ENCODE data around the gene LENEP.

Gene LENEP

GRCh38 chr1:155000411-155000725 lies 7.0 kb downstream of the LENEP start:
- Histone ChIP-seq H3K27ac (peak overlapping the region; percentile 99), H3K9me3 (ENCODE audit: severe bottlenecking) (no peaks in the 10 kb centered on the region), H3K4me3 (ENCODE audit: low read depth, low read length) (peak overlapping the region; percentile 64), H3K27me3 (ENCODE audit: insufficient read depth, low read depth, severe bottlenecking) (no peaks in the 10 kb centered on the region), H3K36me3 (peaks cover 4% of the 10 kb centered on the region; the same call in 1 of the 2 replicates)
- TF ChIP-seq CTCF (IDR thresholded peaks at IDR 0.05; ENCODE audit: low read depth, low read length): no peak
- no peak for DNase-seq

GRCh38 chr1:155000726-155001424 lies 7.5 kb downstream of the LENEP start:
- Histone ChIP-seq H3K4me3 (ENCODE audit: low read depth, low read length) (peak overlapping the region; percentile 64), H3K27me3 (ENCODE audit: insufficient read depth, low read depth, severe bottlenecking) (no peaks in the 10 kb centered on the region), H3K36me3 (peaks cover 4% of the 10 kb centered on the region), H3K9me3 (ENCODE audit: severe bottlenecking) (no peaks in the 10 kb centered on the region), H3K27ac (peak overlapping the region; percentile 99)
- DNase-seq: peak; percentile 100
- TF ChIP-seq CTCF (IDR thresholded peaks at IDR 0.05; ENCODE audit: low read depth, low read length): peak; percentile 41; the same call in 1 of the 2 replicates

GRCh38 chr1:155001425-155001674 lies 8.0 kb downstream of the LENEP start:
- Histone ChIP-seq H3K27ac (peak overlapping the region; percentile 99), H3K9me3 (ENCODE audit: severe bottlenecking) (no peaks in the 10 kb centered on the region), H3K4me3 (ENCODE audit: low read depth, low read length) (peak overlapping the region; percentile 64), H3K36me3 (peaks cover 8% of the 10 kb centered on the region), H3K27me3 (ENCODE audit: insufficient read depth, low read depth, severe bottlenecking) (no peaks in the 10 kb centered on the region)
- DNase-seq: no peak
- TF ChIP-seq CTCF (IDR thresholded peaks at IDR 0.05; ENCODE audit: low read depth, low read length): no peak

GRCh38 chr1:155001675-155002463 lies 8.5 kb downstream of the LENEP start:
- peak; percentile 100 for DNase-seq
- Histone ChIP-seq H3K27ac (peak overlapping the region; percentile 99), H3K27me3 (ENCODE audit: insufficient read depth, low read depth, severe bottlenecking) (no peaks in the 10 kb centered on the region), H3K4me3 (ENCODE audit: low read depth, low read length) (peak overlapping the region; percentile 64), H3K9me3 (ENCODE audit: severe bottlenecking) (no peaks in the 10 kb centered on the region), H3K36me3 (peaks cover 11% of the 10 kb centered on the region)
- peak; percentile 86 for TF ChIP-seq CTCF (IDR thresholded peaks at IDR 0.05; ENCODE audit: low read depth, low read length)

GRCh38 chr1:155002464-155003226 lies 9.3 kb downstream of the LENEP start, which contains the start of gene ZBTB7B:
Gene ZBTB7B, plus strand, starts transcription at chr1:155002802. Its CDS starts 11,859 bp downstream, at chr1:155014661.
- DNase-seq: no peak
- TF ChIP-seq CTCF (IDR thresholded peaks at IDR 0.05; ENCODE audit: low read depth, low read length): no peak
- Histone ChIP-seq H3K36me3 (peaks cover 17% of the 10 kb centered on the region), H3K27me3 (ENCODE audit: insufficient read depth, low read depth, severe bottlenecking) (no peaks in the 10 kb centered on the region), H3K27ac (peak within 1 kb of the TSS; percentile 99), H3K4me3 (ENCODE audit: low read depth, low read length) (peak within 1 kb of the TSS; percentile 73), H3K9me3 (ENCODE audit: severe bottlenecking) (no peaks in the 10 kb centered on the region)
